ENCODE data around the gene EFNA5. TPM values are rescaled to one million over a fixed set of nuclear protein-coding genes. Genes with fewer than 3 reads are reported as not detected.

Gene EFNA5
- total and polyA plus RNA-seq, 4 donors = 0.14 to 0.93 (median 0.54) TPM

- no peak for DNase-seq (ENCODE audit: low spot score)
- Histone ChIP-seq H3K27me3 (ENCODE audit: control insufficient read depth in 4 of 4, insufficient read depth in 4 of 4, low read length in 3 of 4) (no peaks in the 10 kb centered on the region), H3K36me3 (ENCODE audit: control insufficient read depth in 4 of 4, insufficient read depth in 3 of 4, low read depth in 1 of 4, low read length in 3 of 4) (no peaks in the 10 kb centered on the region), H3K9ac (ENCODE audit: low read depth in 1 of 2, low read length in 2 of 2) (no peak overlapping the region), H3K4me1 (ENCODE audit: control insufficient read depth in 4 of 4, insufficient read depth in 4 of 4, low read length in 3 of 4) (no peaks in the 10 kb centered on the region), H3K27ac (ENCODE audit: low read depth in 1 of 2, low read length in 2 of 2) (no peak overlapping the region), H3K4me3 (ENCODE audit: low read depth in 1 of 3, low read length in 3 of 3) (no peak overlapping the region), H3K9me3 (ENCODE audit: control insufficient read depth in 4 of 4, low read length in 3 of 4) (no peaks in the 10 kb centered on the region)
- 90% methylated on average over 7 of the region's 7 CpGs for WGBS
- TF ChIP-seq HNF4A (conservative IDR thresholded peaks at IDR 0.05) (no peak), FOXA2 (IDR thresholded peaks at IDR 0.05) (no peak), HNF4G (IDR thresholded peaks at IDR 0.05) (no peak), JUND (IDR thresholded peaks at IDR 0.05) (no peak), RAD21 (IDR thresholded peaks at IDR 0.05) (no peak), TAF1 (conservative IDR thresholded peaks at IDR 0.05) (no peak)
- TF ChIP-seq, protein P1, sequence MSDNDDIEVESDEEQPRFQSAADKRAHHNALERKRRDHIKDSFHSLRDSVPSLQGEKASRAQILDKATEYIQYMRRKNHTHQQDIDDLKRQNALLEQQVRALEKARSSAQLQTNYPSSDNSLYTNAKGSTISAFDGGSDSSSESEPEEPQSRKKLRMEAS (IDR thresholded peaks at IDR 0.05) = no peak
- TF ChIP-seq, protein P2, sequence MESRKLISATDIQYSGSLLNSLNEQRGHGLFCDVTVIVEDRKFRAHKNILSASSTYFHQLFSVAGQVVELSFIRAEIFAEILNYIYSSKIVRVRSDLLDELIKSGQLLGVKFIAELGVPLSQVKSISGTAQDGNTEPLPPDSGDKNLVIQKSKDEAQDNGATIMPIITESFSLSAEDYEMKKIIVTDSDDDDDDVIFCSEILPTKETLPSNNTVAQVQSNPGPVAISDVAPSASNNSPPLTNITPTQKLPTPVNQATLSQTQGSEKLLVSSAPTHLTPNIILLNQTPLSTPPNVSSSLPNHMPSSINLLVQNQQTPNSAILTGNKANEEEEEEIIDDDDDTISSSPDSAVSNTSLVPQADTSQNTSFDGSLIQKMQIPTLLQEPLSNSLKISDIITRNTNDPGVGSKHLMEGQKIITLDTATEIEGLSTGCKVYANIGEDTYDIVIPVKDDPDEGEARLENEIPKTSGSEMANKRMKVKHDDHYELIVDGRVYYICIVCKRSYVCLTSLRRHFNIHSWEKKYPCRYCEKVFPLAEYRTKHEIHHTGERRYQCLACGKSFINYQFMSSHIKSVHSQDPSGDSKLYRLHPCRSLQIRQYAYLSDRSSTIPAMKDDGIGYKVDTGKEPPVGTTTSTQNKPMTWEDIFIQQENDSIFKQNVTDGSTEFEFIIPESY (IDR thresholded peaks at IDR 0.05) = no peak
Measured at GRCh38 chr5:107592515-107592914, 78.2 kb downstream of the EFNA5 start.

- no peaks in the 10 kb centered on the region for H3K27me3 ChIP-seq (ENCODE audit: control insufficient read depth in 4 of 4, insufficient read depth in 4 of 4, low read length in 3 of 4)
- no peak overlapping the region for H3K9ac ChIP-seq (ENCODE audit: low read depth in 1 of 2, low read length in 2 of 2)
- no peaks in the 10 kb centered on the region for H3K36me3 ChIP-seq (ENCODE audit: control insufficient read depth in 4 of 4, insufficient read depth in 3 of 4, low read depth in 1 of 4, low read length in 3 of 4)
- no peaks in the 10 kb centered on the region for H3K4me1 ChIP-seq (ENCODE audit: control insufficient read depth in 4 of 4, insufficient read depth in 4 of 4, low read length in 3 of 4)
- no peak overlapping the region for H3K4me3 ChIP-seq (ENCODE audit: low read depth in 1 of 3, low read length in 3 of 3)
- no peak for TF ChIP-seq ATF3 (IDR thresholded peaks at IDR 0.05)
- TF ChIP-seq SP1 (IDR thresholded peaks at IDR 0.05) = no peak
- TF ChIP-seq YY1 (IDR thresholded peaks at IDR 0.05) = no peak
- TF ChIP-seq HNF4G (IDR thresholded peaks at IDR 0.05) = no peak
- TF ChIP-seq RXRA (IDR thresholded peaks at IDR 0.05) = no peak
- no peak for TF ChIP-seq EGR1 (IDR thresholded peaks at IDR 0.05; ENCODE audit: low read depth in 2 of 2)
- no peak for TF ChIP-seq FOXA1 (IDR thresholded peaks at IDR 0.05)
- TF ChIP-seq TAF1 (conservative IDR thresholded peaks at IDR 0.05) = no peak
- TF ChIP-seq FOXA2 (IDR thresholded peaks at IDR 0.05) = no peak
- TF ChIP-seq, protein P2 (IDR thresholded peaks at IDR 0.05) = no peak
- TF ChIP-seq CTCF (IDR thresholded peaks at IDR 0.05; ENCODE audit: low read depth, low read length, missing input control) = no peak
- TF ChIP-seq, protein P3, sequence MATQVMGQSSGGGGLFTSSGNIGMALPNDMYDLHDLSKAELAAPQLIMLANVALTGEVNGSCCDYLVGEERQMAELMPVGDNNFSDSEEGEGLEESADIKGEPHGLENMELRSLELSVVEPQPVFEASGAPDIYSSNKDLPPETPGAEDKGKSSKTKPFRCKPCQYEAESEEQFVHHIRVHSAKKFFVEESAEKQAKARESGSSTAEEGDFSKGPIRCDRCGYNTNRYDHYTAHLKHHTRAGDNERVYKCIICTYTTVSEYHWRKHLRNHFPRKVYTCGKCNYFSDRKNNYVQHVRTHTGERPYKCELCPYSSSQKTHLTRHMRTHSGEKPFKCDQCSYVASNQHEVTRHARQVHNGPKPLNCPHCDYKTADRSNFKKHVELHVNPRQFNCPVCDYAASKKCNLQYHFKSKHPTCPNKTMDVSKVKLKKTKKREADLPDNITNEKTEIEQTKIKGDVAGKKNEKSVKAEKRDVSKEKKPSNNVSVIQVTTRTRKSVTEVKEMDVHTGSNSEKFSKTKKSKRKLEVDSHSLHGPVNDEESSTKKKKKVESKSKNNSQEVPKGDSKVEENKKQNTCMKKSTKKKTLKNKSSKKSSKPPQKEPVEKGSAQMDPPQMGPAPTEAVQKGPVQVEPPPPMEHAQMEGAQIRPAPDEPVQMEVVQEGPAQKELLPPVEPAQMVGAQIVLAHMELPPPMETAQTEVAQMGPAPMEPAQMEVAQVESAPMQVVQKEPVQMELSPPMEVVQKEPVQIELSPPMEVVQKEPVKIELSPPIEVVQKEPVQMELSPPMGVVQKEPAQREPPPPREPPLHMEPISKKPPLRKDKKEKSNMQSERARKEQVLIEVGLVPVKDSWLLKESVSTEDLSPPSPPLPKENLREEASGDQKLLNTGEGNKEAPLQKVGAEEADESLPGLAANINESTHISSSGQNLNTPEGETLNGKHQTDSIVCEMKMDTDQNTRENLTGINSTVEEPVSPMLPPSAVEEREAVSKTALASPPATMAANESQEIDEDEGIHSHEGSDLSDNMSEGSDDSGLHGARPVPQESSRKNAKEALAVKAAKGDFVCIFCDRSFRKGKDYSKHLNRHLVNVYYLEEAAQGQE (IDR thresholded peaks at IDR 0.05) = no peak
- TF ChIP-seq, protein P1 (IDR thresholded peaks at IDR 0.05) = no peak
- no peak for TF ChIP-seq JUND (IDR thresholded peaks at IDR 0.05)
- TF ChIP-seq GABPA (IDR thresholded peaks at IDR 0.05 in 1 of 2, conservative IDR thresholded peaks at IDR 0.05 in 1 of 2) = no peak
- TF ChIP-seq HNF4A (conservative IDR thresholded peaks at IDR 0.05) = no peak
- no peak for TF ChIP-seq RAD21 (IDR thresholded peaks at IDR 0.05)
- no peak for DNase-seq (ENCODE audit: low spot score)
- WGBS = 87% methylated on average over 1 of the region's 1 CpG
- H3K9me3 ChIP-seq (ENCODE audit: control insufficient read depth in 4 of 4, low read length in 3 of 4) = no peaks in the 10 kb centered on the region
- no peak overlapping the region for H3K27ac ChIP-seq (ENCODE audit: low read depth in 1 of 2, low read length in 2 of 2)
Measured at GRCh38 chr5:107590686-107591085, 80.1 kb downstream of the EFNA5 start.

Data from liver (tissue), 9 donors.